WI38 (cell line): Measurements from ENCODE around the gene HNRNPA1L2.
A peak's percentile ranks its signal among the peaks of the same experiment; 100 is the strongest.
"Not testable (repeated sequence)": the region's sequence is repeated elsewhere in the genome, so short reads cannot be mapped to it uniquely, and the experiment has no call there.

Experiments used
- H3K4me3 ChIP-seq: 2 replicates; pipeline ENCODE4 v1.5.1; 2011; ENCODE audit warnings: low read depth, mild to moderate bottlenecking, control low read depth, low read length
- TF ChIP-seq, protein P1 (sequence below): IDR thresholded peaks from 2 replicates; pipeline ENCODE4 v1.5.1; 2012; ENCODE audit warnings: low read depth, mild to moderate bottlenecking, control low read depth, low read length

HNRNPA1L2 gene

GRCh38 chr13:52610158-52610557, 32.1 kb upstream of the HNRNPA1L2 start:
- H3K4me3 ChIP-seq = not testable (repeated sequence)

GRCh38 chr13:52615134-52615801, 27.0 kb upstream of the HNRNPA1L2 start:
- no peak overlapping the region for H3K4me3 ChIP-seq
- TF ChIP-seq, protein P1, sequence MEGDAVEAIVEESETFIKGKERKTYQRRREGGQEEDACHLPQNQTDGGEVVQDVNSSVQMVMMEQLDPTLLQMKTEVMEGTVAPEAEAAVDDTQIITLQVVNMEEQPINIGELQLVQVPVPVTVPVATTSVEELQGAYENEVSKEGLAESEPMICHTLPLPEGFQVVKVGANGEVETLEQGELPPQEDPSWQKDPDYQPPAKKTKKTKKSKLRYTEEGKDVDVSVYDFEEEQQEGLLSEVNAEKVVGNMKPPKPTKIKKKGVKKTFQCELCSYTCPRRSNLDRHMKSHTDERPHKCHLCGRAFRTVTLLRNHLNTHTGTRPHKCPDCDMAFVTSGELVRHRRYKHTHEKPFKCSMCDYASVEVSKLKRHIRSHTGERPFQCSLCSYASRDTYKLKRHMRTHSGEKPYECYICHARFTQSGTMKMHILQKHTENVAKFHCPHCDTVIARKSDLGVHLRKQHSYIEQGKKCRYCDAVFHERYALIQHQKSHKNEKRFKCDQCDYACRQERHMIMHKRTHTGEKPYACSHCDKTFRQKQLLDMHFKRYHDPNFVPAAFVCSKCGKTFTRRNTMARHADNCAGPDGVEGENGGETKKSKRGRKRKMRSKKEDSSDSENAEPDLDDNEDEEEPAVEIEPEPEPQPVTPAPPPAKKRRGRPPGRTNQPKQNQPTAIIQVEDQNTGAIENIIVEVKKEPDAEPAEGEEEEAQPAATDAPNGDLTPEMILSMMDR = no peak

GRCh38 chr13:52615812-52616211, 26.4 kb upstream of the HNRNPA1L2 start:
- H3K4me3 ChIP-seq = no peak overlapping the region
- TF ChIP-seq, protein P1 = no peak

- peak overlapping the region; percentile 78 for H3K4me3 ChIP-seq
- TF ChIP-seq, protein P1 = no peak
Measured at GRCh38 chr13:52617070-52618060, 24.9 kb upstream of the HNRNPA1L2 start.

DNA sequence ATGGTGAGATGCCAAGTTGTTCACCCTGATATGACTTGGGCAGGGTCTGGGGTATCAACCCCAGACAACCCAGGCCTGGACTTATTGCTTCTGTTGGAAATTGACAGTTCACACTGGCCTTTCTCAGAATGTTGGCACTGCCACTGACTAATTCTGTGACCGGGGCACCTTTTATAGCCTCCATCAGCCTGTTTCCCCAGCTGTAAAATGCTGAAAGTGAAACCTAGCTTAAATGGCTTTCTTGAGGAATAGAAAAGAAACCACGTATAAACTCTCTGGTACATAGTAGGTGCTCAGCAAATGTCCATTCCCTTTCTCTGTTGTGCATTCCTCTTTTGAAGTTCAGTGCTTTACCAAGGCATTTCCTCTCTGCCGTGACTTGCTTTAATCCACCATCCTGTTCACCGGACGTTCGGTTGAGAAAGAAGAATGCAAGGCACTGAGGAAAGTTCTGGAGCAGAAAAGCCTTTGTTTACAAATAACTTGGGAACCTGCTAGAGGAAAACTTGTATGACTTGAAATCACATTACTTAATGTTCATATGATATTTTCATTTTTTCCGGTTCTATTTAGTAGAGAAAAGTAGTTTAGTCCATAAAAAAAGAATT, 11.0 kb upstream of the HNRNPA1L2 start:
- H3K4me3 ChIP-seq = not testable (repeated sequence)

GRCh38 chr13:52638666-52639328, 3.4 kb upstream of the HNRNPA1L2 start:
- TF ChIP-seq, protein P1 = no peak
- H3K4me3 ChIP-seq = no peak overlapping the region

DNA sequence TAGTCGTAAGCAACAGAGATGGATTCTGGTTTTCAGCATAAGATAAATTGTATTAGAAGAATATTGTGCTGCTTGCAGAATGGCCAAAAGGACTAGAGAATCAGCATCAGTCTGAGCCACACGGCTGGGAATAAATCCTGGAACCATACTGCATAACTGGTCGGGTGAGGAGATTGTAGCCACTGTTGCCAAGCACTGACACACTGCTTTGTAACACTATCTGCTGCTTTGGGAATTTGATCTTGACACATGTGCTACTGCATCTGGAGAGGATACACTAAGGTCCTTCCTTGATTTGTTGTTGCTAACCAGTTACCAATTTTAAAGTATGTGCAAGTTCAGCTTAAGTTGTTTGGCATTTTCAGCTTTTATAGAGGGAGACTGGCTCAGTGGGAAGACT, 1.9 kb downstream of the HNRNPA1L2 start:
- TF ChIP-seq, protein P1 = no peak
- no peak overlapping the region for H3K4me3 ChIP-seq
